Fibroblast of mammary gland (primary cell): ENCODE measurements around the gene AP2M1.

Experiments
- DNase-seq: peaks from one replicate; pipeline ENCODE4 v3.0.0-alpha.2; 2010; ENCODE audit warnings: low read depth
- H3K4me3 ChIP-seq: 2 replicates; pipeline ENCODE4 v1.5.1; 2011; ENCODE audit warnings: low read depth, mild to moderate bottlenecking, low read length, moderate library complexity; ENCODE audit not compliant: control insufficient read depth
- TF ChIP-seq, protein P1 (sequence below): conservative IDR thresholded peaks from 2 replicates; pipeline ENCODE4 v1.5.1; 2011; ENCODE audit warnings: low read depth, low read length, inconsistent platforms; ENCODE audit not compliant: control insufficient read depth, insufficient read depth

The AP2M1 gene

DNA sequence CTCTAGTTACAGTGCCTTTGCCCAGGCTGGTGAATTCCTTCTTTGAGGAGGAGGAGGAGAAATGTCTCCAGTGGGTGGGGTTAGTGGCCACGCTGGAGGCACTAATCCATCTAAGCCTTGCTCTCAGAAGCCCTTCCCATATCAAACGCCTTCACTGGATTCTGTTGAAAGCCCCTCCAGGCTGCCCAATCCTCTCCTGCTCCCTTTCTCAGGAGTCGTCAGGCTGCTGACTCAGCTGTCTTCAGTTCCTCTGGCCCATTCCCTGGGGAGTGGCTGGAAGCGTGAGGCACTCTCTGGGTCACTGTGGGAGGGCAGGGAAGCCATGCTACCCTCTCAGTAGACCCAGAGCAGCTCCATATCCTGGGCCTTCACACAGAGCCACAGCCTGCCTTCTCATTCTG lies 2.7 kb downstream of the AP2M1 start:
- peak overlapping the region; percentile 91 for H3K4me3 ChIP-seq
- DNase-seq = peak; percentile 74
- TF ChIP-seq, protein P1, sequence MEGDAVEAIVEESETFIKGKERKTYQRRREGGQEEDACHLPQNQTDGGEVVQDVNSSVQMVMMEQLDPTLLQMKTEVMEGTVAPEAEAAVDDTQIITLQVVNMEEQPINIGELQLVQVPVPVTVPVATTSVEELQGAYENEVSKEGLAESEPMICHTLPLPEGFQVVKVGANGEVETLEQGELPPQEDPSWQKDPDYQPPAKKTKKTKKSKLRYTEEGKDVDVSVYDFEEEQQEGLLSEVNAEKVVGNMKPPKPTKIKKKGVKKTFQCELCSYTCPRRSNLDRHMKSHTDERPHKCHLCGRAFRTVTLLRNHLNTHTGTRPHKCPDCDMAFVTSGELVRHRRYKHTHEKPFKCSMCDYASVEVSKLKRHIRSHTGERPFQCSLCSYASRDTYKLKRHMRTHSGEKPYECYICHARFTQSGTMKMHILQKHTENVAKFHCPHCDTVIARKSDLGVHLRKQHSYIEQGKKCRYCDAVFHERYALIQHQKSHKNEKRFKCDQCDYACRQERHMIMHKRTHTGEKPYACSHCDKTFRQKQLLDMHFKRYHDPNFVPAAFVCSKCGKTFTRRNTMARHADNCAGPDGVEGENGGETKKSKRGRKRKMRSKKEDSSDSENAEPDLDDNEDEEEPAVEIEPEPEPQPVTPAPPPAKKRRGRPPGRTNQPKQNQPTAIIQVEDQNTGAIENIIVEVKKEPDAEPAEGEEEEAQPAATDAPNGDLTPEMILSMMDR = no peak

DNA sequence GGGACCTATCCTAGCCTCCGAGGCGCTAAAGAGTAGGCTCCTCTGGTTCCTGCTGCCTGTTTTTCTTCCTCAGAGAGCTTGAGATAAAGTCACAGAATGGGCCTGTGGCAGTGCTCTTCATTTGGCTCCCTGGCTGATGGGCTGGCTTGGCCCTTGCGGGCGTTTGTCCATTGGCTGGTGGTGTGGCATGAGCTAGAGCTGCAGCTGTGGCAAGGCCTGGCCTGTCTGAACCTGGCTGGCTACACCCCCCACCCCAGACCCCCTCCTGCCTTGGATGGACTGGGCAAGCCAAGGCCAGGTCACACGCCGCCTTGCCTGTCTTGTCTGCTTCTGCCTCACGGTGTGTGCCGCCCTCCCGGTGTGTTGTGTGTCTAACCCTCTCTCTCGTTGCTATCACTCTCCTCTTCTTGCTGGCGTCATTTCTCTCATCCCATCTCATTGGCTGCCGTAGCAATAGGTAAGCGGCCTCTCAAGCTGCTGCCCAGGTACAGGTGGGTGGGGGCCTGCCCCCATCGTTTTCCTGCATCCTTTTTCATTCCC lies 3.2 kb downstream of the AP2M1 start:
- H3K4me3 ChIP-seq = peak overlapping the region; percentile 91
- TF ChIP-seq, protein P1 = no peak
- DNase-seq = no peak

DNA sequence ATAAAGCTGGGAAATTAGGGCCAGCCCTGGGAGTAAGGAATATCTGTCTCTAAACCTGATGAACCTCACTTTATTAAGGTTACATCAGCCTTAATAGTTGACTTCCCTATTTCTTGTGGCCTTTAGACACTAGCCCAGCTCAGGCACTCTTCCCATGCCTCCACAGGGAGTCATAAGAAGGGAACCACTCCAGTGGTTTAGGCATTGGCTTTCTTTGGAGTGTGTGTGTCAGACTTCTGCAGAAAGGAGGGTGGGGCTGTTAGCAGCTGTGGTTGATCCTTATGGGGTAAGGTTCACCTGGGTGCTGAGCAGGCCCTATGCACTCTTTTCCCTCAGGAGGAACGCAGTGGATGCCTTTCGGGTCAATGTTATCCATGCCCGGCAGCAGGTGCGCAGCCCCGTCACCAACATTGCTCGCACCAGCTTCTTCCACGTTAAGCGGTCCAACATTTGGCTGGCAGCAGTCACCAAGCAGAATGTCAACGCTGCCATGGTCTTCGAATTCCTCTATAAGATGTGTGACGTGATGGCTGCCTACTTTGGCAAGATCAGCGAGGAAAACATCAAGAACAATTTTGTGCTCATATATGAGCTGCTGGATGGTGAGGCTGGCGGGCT lies 4.0 kb downstream of the AP2M1 start:
- DNase-seq = peak; percentile 50
- TF ChIP-seq, protein P1 = no peak
- no peak overlapping the region for H3K4me3 ChIP-seq

DNA sequence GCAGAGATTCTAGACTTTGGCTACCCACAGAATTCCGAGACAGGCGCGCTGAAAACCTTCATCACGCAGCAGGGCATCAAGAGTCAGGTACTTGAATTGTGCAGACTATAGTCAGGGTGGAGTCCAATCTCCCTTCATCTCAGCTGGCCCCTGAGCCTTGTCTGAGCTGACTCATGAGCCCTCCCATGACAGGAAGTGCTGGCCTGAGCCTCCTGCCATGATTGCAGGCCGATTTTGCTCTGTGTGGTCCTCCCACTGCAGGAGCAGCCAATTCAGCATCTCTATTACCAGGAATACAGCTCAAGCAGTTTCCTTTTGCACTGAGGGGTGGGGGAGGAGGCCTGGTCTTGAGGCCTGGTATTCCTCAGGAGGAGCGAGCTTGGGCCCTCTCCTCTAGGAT lies 5.5 kb downstream of the AP2M1 start:
- no peak overlapping the region for H3K4me3 ChIP-seq
- peak; percentile 72 for DNase-seq
- TF ChIP-seq, protein P1 = no peak

DNA sequence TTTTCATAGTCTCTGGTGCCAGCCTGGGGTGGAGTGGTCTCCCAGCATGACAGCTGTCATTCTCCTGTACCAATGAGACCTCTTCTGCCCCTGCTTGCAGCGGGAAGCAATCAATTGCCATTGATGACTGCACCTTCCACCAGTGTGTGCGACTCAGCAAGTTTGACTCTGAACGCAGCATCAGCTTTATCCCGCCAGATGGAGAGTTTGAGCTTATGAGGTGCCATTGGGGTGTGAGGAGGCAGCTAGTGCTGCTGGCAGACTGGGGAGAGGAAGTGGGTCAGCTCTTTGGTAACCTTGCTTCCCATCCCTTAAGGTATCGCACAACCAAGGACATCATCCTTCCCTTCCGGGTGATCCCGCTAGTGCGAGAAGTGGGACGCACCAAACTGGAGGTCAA lies 6.9 kb downstream of the AP2M1 start:
- DNase-seq = no peak
- TF ChIP-seq, protein P1 = no peak

DNA sequence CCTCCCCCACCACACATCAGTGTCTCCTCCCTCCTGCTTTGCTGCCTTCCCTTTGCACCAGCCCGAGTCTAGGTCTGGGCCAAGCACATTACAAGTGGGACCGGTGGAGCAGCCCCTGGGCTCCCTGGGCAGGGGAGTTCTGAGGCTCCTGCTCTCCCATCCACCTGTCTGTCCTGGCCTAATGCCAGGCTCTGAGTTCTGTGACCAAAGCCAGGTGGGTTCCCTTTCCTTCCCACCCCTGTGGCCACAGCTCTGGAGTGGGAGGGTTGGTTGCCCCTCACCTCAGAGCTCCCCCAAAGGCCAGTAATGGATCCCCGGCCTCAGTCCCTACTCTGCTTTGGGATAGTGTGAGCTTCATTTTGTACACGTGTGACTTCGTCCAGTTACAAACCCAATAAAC lies 9.0 kb downstream of the AP2M1 start:
- no peak overlapping the region for H3K4me3 ChIP-seq
- no peak for DNase-seq
- TF ChIP-seq, protein P1 = no peak

More for the DNA sequence above, 6.9 kb downstream of the AP2M1 start:
- H3K4me3 ChIP-seq = no peak overlapping the region
